HG03159 (cell line): ENCODE measurements around the gene HLF.
A peak's percentile ranks its signal among the peaks of the same experiment; 100 is the strongest.

Source experiments
- ATAC-seq: cut with Tn5 transposase; IDR thresholded peaks from one replicate; pipeline ENCODE4 v1.9.1; 2021; ENCODE audit warnings: mild to moderate bottlenecking, moderate library complexity; ENCODE audit not compliant: unreplicated experiment

Gene HLF

GRCh38 chr17:55288356-55289105 lies 23.8 kb downstream of the HLF start:
- ATAC-seq = no peak

GRCh38 chr17:55289106-55289446 lies 24.3 kb downstream of the HLF start:
- no peak for ATAC-seq

GRCh38 chr17:55289978-55290377 lies 25.2 kb downstream of the HLF start:
- no peak for ATAC-seq

GRCh38 chr17:55290492-55291113 lies 25.8 kb downstream of the HLF start:
- no peak for ATAC-seq

GRCh38 chr17:55291114-55291507 lies 26.4 kb downstream of the HLF start:
- no peak for ATAC-seq

GRCh38 chr17:55292094-55292493 lies 27.3 kb downstream of the HLF start:
- no peak for ATAC-seq

GRCh38 chr17:55294042-55294751 lies 29.4 kb downstream of the HLF start:
- no peak for ATAC-seq

GRCh38 chr17:55295411-55296170 lies 30.8 kb downstream of the HLF start:
- ATAC-seq = peak; percentile 89

GRCh38 chr17:55296171-55296695 lies 31.5 kb downstream of the HLF start:
- ATAC-seq = no peak

- no peak for ATAC-seq
These were observed 31.9 kb downstream of the HLF start for GRCh38 chr17:55296699-55297098.

- no peak for ATAC-seq
These were observed 33.5 kb downstream of the HLF start for GRCh38 chr17:55298111-55298730.

GRCh38 chr17:55299162-55299838 lies 34.5 kb downstream of the HLF start:
- no peak for ATAC-seq

GRCh38 chr17:55299890-55300289 lies 35.1 kb downstream of the HLF start:
- no peak for ATAC-seq

GRCh38 chr17:55300479-55301290 lies 35.9 kb downstream of the HLF start:
- ATAC-seq = no peak

GRCh38 chr17:55301521-55302406 lies 37.0 kb downstream of the HLF start:
- ATAC-seq = no peak

- ATAC-seq = no peak
These were observed 37.6 kb downstream of the HLF start for GRCh38 chr17:55302407-55302787.

GRCh38 chr17:55303008-55303493 lies 38.3 kb downstream of the HLF start:
- no peak for ATAC-seq

GRCh38 chr17:55303701-55304145 lies 39.0 kb downstream of the HLF start:
- ATAC-seq = no peak
